ENCODE measurements around the gene PRELID3B. TPM values are rescaled to one million over a fixed set of nuclear protein-coding genes. Genes with fewer than 3 reads are reported as not detected.

The PRELID3B gene
- total RNA-seq, 1 donor from 2014 or later = 54.2 TPM

- no peak for ATAC-seq (ENCODE audit: low read depth)
- peaks cover 95% of the 10 kb centered on the region for H3K36me3 Mint-ChIP-seq (ENCODE audit: low read depth)
- H3K4me1 Mint-ChIP-seq = peaks cover 56% of the 10 kb centered on the region
- ChIA-PET POLR2A (interaction anchor here (1.1 to 1.6 kb wide), 2 partner anchors 8 to 34 kb away, joined by 3 to 7 read pairs; partner anchors contain the start of gene ATP5F1E), CTCF (no interaction called here)
- H3K4me3 Mint-ChIP-seq = no peak overlapping the region
- TF ChIP-seq, protein P1, sequence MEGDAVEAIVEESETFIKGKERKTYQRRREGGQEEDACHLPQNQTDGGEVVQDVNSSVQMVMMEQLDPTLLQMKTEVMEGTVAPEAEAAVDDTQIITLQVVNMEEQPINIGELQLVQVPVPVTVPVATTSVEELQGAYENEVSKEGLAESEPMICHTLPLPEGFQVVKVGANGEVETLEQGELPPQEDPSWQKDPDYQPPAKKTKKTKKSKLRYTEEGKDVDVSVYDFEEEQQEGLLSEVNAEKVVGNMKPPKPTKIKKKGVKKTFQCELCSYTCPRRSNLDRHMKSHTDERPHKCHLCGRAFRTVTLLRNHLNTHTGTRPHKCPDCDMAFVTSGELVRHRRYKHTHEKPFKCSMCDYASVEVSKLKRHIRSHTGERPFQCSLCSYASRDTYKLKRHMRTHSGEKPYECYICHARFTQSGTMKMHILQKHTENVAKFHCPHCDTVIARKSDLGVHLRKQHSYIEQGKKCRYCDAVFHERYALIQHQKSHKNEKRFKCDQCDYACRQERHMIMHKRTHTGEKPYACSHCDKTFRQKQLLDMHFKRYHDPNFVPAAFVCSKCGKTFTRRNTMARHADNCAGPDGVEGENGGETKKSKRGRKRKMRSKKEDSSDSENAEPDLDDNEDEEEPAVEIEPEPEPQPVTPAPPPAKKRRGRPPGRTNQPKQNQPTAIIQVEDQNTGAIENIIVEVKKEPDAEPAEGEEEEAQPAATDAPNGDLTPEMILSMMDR (IDR thresholded peaks at IDR 0.05) = no peak
- H3K27ac Mint-ChIP-seq = no peak overlapping the region
- H3K9me3 Mint-ChIP-seq = no peaks in the 10 kb centered on the region
- DNase-seq = no peak
- H3K27me3 Mint-ChIP-seq = no peaks in the 10 kb centered on the region
- intact Hi-C loops (cut with micrococcal nuclease) = no loop called here
Observed at GRCh38 chr20:58998656-58999055, 43.9 kb downstream of the PRELID3B start.

DNA sequence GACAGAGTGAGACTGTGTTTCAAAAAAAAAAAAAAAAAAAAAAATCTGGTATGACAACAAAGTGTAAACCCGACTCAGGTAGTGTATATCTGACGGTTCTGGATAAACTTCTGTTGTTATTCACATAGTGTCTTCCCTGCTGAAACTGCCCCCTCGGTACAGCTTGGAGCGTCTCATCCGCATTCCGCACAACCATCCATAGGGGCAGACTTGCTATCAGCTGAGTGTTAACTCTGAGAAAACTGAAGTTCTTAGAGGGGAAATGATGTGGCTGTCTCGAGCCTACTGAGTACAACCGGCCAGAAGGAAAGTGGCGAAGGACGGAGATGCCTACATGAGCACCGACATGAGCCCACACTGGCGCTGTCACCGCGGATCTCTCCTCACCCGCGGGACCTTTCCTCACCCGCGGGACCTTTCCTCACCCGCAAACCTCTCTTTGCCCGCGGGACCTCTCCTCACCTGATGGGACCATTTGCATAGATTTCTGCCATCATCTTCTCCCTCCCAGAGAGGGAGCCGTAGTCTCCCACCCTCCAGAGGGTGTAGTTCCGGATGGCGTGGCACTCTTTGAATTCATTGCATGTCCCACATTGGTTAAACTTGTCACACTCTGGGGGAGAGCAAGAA is 45.3 kb downstream of the PRELID3B start:
- peaks cover 95% of the 10 kb centered on the region for H3K36me3 Mint-ChIP-seq (ENCODE audit: low read depth)
- ChIA-PET POLR2A (interaction anchor here (1.6 kb wide), 2 partner anchors 11 to 35 kb away, joined by 4 to 7 read pairs; partner anchors contain the start of gene ATP5F1E), CTCF (no interaction called here)
- no peaks in the 10 kb centered on the region for H3K9me3 Mint-ChIP-seq
- DNase-seq = no peak
- ATAC-seq (ENCODE audit: low read depth) = no peak
- H3K27ac Mint-ChIP-seq = peak overlapping the region; percentile 9
- H3K4me1 Mint-ChIP-seq = peaks cover 55% of the 10 kb centered on the region
- TF ChIP-seq, protein P1 (IDR thresholded peaks at IDR 0.05) = no peak
- intact Hi-C loops (cut with micrococcal nuclease) = no loop called here
- H3K27me3 Mint-ChIP-seq = no peaks in the 10 kb centered on the region
- no peak overlapping the region for H3K4me3 Mint-ChIP-seq

- H3K4me3 Mint-ChIP-seq = no peak overlapping the region
- intact Hi-C loops (cut with micrococcal nuclease) = no loop called here
- TF ChIP-seq, protein P1 (IDR thresholded peaks at IDR 0.05) = no peak
- POLR2A ChIA-PET = interaction anchor here (1.4 to 4.7 kb wide), 3 partner anchors 9 to 36 kb away, joined by 4 to 41 read pairs (median 4); partner anchors contain the start of gene ATP5F1E
- peaks cover 47% of the 10 kb centered on the region for H3K4me1 Mint-ChIP-seq
- peak overlapping the region; percentile 25 for H3K27ac Mint-ChIP-seq
- CTCF ChIA-PET = no interaction called here
- no peaks in the 10 kb centered on the region for H3K27me3 Mint-ChIP-seq
- H3K36me3 Mint-ChIP-seq (ENCODE audit: low read depth) = peaks cover 96% of the 10 kb centered on the region
- DNase-seq = no peak
- ATAC-seq (ENCODE audit: low read depth) = no peak
- no peaks in the 10 kb centered on the region for H3K9me3 Mint-ChIP-seq
Observed at GRCh38 chr20:58996226-58996611, 46.4 kb downstream of the PRELID3B start.

DNA sequence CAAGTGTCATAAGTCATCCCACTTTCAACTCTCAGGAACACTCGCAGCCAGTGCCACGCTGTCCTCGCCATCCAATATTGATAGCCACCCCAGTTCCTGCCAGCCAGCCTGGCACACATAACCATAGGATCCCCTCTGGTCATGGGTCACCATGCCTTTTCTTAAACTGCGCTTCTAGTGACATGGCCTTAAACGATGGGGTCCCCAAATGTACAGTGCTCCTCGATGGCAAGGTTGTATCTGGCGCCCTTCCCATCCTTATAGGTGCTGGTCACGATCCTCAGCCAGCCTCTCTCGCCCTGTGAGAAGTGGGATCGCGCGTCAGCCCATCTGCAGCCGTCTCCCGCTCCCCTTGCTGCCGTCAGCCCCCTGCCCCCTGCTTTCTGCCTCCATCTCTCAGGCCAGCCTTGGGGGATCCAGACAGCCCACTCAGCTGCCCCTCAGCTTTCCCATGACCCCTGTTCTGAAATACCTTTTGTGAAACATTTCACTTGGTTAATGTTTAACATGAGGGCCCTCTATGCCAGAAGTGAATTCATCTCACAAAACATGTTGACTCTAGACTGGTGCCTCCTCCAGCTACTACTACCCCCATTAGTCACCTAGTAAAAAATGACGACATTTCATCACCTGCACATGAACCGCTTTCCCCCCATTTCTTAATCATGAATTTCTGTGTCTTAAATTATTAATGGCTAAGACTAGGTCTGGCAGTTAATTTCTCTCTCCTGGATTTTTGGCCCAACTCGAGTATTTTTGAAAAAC is 46.9 kb downstream of the PRELID3B start:
- Mint-ChIP-seq H3K9me3 (no peaks in the 10 kb centered on the region), H3K4me1 (peaks cover 47% of the 10 kb centered on the region), H3K36me3 (ENCODE audit: low read depth) (peaks cover 96% of the 10 kb centered on the region), H3K27ac (peak overlapping the region; percentile 60), H3K4me3 (no peak overlapping the region), H3K27me3 (no peaks in the 10 kb centered on the region)
- intact Hi-C loops (cut with micrococcal nuclease) = loop anchor here (1.0 kb wide), 1 partner anchor 9 kb away; no protein-coding TSS in a partner anchor
- ChIA-PET POLR2A (interaction anchor here (1.4 to 4.7 kb wide), 3 partner anchors 9 to 36 kb away, joined by 4 to 41 read pairs (median 4); partner anchors contain the start of gene ATP5F1E), CTCF (no interaction called here)
- TF ChIP-seq, protein P1 (IDR thresholded peaks at IDR 0.05) = no peak
- ATAC-seq (ENCODE audit: low read depth) (no peak), DNase-seq (no peak)
